NCI-H748 (cell line): ENCODE results near the gene ZSWIM7.

Experiments
- DNase-seq: peaks from one replicate; lab custom pipeline; 2025; ENCODE audit not compliant: unreplicated experiment; lab: John Stamatoyannopoulos, UW

The ZSWIM7 gene

GRCh38 chr17:15935891-15936290 lies 63.6 kb downstream of the ZSWIM7 start:
- no peak for DNase-seq

- DNase-seq = no peak
Measured at GRCh38 chr17:15934866-15935265, 64.6 kb downstream of the ZSWIM7 start.

- DNase-seq = peak; percentile 18
Measured at GRCh38 chr17:15931394-15931793, 68.1 kb downstream of the ZSWIM7 start.

GRCh38 chr17:15930426-15930825 lies 69.1 kb downstream of the ZSWIM7 start:
- DNase-seq = no peak

- no peak for DNase-seq
Measured at GRCh38 chr17:15929941-15930340, 69.6 kb downstream of the ZSWIM7 start.

- DNase-seq = no peak
Measured at GRCh38 chr17:15928286-15928785, 71.2 kb downstream of the ZSWIM7 start.
